ENCODE data around the gene VILL.

The VILL gene

DNA sequence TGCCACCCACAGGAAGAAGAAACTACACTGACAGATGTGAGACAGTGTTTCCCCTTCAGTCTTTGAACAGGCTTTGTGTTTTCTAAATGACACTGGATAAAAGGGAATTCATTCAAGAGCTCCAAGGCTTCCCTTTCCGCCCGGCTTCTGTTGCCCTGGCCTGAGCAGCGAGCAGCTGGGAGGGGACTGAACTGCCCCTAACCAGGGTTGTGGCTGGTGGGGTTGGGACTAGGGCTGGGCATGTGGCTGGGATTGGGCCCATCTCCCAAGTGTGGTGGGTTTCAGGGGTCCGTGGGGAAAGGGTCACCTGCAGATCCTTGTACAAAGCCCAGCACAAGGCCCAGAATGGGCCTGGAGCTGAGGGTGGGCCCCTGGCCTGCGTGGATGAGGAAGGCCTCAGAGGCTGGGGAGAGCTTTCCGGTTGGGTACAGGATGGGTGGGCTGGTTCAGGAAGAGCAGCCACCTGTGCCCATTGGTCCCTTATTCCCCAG lies 10.4 kb downstream of the VILL start:
- Histone ChIP-seq H3K4me3 (IDR thresholded peaks at IDR 0.05; ENCODE audit: insufficient read depth, low read depth, low read length) (no peak overlapping the region), H3K9ac (no peak overlapping the region), H4K20me1 (ENCODE audit: insufficient read depth) (no peaks in the 10 kb centered on the region), H3K4me1 (ENCODE audit: low read depth, poor library complexity, severe bottlenecking) (peaks cover 12% of the 10 kb centered on the region), H3K36me3 (ENCODE audit: insufficient read depth) (no peaks in the 10 kb centered on the region), H3K27me3 (ENCODE audit: insufficient read depth, low read depth) (no peaks in the 10 kb centered on the region), H3K79me2 (ENCODE audit: insufficient read depth, low read depth) (no peaks in the 10 kb centered on the region), H3K4me2 (no peak overlapping the region), H3K27ac (no peak overlapping the region), H2AFZ (ENCODE audit: low read depth) (no peak overlapping the region)
- TF ChIP-seq CTCF (conservative IDR thresholded peaks at IDR 0.05; ENCODE audit: low read depth, low read length) = no peak

GRCh38 chr3:38001456-38002081 lies 11.0 kb downstream of the VILL start:
- no peaks in the 10 kb centered on the region for H4K20me1 ChIP-seq (ENCODE audit: insufficient read depth)
- no peak overlapping the region for H3K9ac ChIP-seq
- no peaks in the 10 kb centered on the region for H3K79me2 ChIP-seq (ENCODE audit: insufficient read depth, low read depth)
- H3K4me3 ChIP-seq (IDR thresholded peaks at IDR 0.05; ENCODE audit: insufficient read depth, low read depth, low read length) = no peak overlapping the region
- peaks cover 9% of the 10 kb centered on the region for H3K4me1 ChIP-seq (ENCODE audit: low read depth, poor library complexity, severe bottlenecking)
- no peak overlapping the region for H3K27ac ChIP-seq
- TF ChIP-seq CTCF (conservative IDR thresholded peaks at IDR 0.05; ENCODE audit: low read depth, low read length) = no peak
- H3K36me3 ChIP-seq (ENCODE audit: insufficient read depth) = no peaks in the 10 kb centered on the region
- no peaks in the 10 kb centered on the region for H3K27me3 ChIP-seq (ENCODE audit: insufficient read depth, low read depth)
- no peak overlapping the region for H3K4me2 ChIP-seq
- H2AFZ ChIP-seq (ENCODE audit: low read depth) = no peak overlapping the region

GRCh38 chr3:38002291-38002876 lies 11.8 kb downstream of the VILL start:
- TF ChIP-seq CTCF (conservative IDR thresholded peaks at IDR 0.05; ENCODE audit: low read depth, low read length) = no peak
- H2AFZ ChIP-seq (ENCODE audit: low read depth) = no peak overlapping the region
- no peak overlapping the region for H3K27ac ChIP-seq
- no peaks in the 10 kb centered on the region for H3K27me3 ChIP-seq (ENCODE audit: insufficient read depth, low read depth)
- no peaks in the 10 kb centered on the region for H3K36me3 ChIP-seq (ENCODE audit: insufficient read depth)
- H3K79me2 ChIP-seq (ENCODE audit: insufficient read depth, low read depth) = no peaks in the 10 kb centered on the region
- H3K4me3 ChIP-seq (IDR thresholded peaks at IDR 0.05; ENCODE audit: insufficient read depth, low read depth, low read length) = no peak overlapping the region
- no peak overlapping the region for H3K4me2 ChIP-seq
- H4K20me1 ChIP-seq (ENCODE audit: insufficient read depth) = no peaks in the 10 kb centered on the region
- peaks cover 7% of the 10 kb centered on the region for H3K4me1 ChIP-seq (ENCODE audit: low read depth, poor library complexity, severe bottlenecking)
- H3K9ac ChIP-seq = no peak overlapping the region

DNA sequence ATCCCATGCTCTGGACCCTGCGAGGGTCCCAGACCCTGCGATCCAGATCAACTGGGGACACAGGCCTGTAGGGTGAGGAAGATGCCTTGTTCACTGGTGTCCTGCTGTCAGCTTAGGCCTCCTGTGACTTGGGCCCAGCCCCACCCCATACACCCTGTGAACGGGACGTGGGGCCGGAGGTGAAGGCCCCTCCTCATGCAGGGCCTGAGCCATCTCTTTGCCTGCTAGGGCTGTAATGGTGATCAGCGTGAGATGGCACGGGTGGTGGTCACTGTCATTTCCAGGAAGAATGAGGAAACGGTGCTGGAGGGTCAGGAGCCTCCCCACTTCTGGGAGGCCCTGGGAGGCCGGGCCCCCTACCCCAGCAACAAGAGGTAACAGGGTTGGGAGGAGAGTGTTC lies 12.4 kb downstream of the VILL start:
- TF ChIP-seq CTCF (conservative IDR thresholded peaks at IDR 0.05; ENCODE audit: low read depth, low read length) = no peak
- Histone ChIP-seq H2AFZ (ENCODE audit: low read depth) (no peak overlapping the region), H3K36me3 (ENCODE audit: insufficient read depth) (no peaks in the 10 kb centered on the region), H3K27ac (no peak overlapping the region), H3K4me1 (ENCODE audit: low read depth, poor library complexity, severe bottlenecking) (peaks cover 7% of the 10 kb centered on the region), H3K4me3 (IDR thresholded peaks at IDR 0.05; ENCODE audit: insufficient read depth, low read depth, low read length) (no peak overlapping the region), H4K20me1 (ENCODE audit: insufficient read depth) (no peaks in the 10 kb centered on the region), H3K4me2 (no peak overlapping the region), H3K79me2 (ENCODE audit: insufficient read depth, low read depth) (no peaks in the 10 kb centered on the region), H3K27me3 (ENCODE audit: insufficient read depth, low read depth) (no peaks in the 10 kb centered on the region), H3K9ac (no peak overlapping the region)
